Esophagus mucosa (tissue), 1 donor: Measurements from ENCODE around the gene ANXA2R. TPM values are rescaled to one million over a fixed set of nuclear protein-coding genes. Genes with fewer than 3 reads are reported as not detected.
A peak's percentile ranks its signal among the peaks of the same experiment; 100 is the strongest.
"Not testable (repeated sequence)": the region's sequence is repeated elsewhere in the genome, so short reads cannot be mapped to it uniquely, and the experiment has no call there.

Experiments used
- ATAC-seq: fragments of 200-7000 bp; cut with Tn5 transposase; one replicate; pipeline ENCODE4 v1.9.1; 2020
- total RNA-seq: library from RNA; stranded (reverse); gene quantifications from one replicate; pipeline ENCODE4 v1.2.4, GENCODE V29; 2023
- donor health status: DM: yes; HTN: yes; CAD: no.

Gene ANXA2R
- total RNA-seq, 1 donor from 2014 or later = 1.8 TPM

DNA sequence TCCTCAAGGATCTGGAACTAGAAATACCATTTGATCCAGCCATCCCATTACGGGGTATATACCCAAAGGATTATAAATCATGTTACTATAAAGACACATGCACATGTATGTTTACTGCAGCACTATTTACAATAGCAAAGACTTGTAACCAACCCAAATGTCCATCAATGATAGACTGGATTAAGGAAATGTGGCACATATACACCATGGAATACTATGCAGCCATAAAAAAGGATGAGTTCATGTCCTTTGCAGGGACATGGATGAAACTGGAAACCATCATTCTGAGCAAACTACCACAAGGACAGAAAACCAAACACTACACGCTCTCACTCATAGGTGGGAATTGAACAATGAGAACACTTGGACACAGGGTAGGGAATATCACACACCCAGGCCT is 19.9 kb upstream of the ANXA2R start:
- ATAC-seq = not testable (repeated sequence)

GRCh38 chr5:43055098-43055497 is 15.0 kb upstream of the ANXA2R start:
- not testable (repeated sequence) for ATAC-seq

GRCh38 chr5:43051684-43052083 is 11.6 kb upstream of the ANXA2R start:
- no peak for ATAC-seq

DNA sequence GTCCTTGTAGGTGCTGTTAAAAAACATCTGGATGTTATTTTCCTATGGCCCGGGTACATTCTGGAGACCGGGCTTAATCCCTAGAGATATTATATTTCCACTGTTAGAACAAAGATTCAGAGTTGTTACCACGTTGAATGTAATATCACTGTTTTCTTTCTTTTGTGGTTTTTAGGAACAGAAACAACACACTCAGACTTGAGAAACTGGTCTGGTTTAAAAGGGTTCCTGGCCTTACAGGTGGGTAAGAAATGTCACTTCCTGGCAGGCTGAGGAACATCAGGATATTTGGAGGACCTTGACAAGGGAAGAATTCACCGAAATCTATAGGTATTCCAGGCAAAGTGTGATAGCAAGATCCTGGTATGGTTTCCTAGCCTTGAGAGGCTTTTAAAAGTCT is 10.3 kb upstream of the ANXA2R start:
- no peak for ATAC-seq

DNA sequence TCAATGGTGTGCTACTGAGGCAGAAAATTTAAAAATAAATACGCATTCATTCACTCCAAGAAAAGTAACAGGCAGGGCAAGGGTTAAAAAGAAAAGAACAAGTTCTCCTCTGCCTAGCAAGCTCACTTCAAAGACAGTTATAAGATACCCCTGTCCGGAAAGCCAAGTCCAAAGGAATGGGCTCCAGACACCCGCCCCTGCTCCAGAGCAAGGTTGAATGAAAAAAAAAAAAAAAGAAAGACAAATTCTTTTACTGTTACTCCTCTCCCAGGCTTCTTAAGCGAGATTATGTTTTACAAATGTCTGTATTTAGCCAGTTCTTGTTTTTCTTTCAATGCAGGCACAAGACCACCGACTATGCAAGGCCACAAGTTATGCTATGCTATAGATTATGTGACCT is 9.1 kb upstream of the ANXA2R start:
- no peak for ATAC-seq

DNA sequence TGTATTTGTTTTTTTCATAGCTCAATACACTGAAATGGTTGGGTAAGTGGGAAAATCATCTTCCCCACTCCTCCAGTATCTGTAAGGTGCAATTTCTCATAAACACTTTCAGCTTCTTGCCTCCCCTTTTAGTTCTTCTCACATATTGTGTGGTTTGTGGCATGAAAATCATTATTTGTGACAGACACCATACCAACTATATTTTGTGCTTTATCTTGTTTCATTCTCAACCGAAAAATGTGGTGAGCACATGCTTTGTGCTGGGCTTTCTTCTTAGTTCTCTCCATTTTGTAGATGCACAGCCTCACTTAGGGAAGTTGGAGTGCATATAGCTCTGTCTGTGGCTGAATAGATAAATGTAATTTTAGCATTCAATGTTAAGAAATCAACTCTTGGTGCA is 6.4 kb upstream of the ANXA2R start:
- ATAC-seq = no peak

- ATAC-seq = no peak
Observed at GRCh38 chr5:43045236-43045635, 5.1 kb upstream of the ANXA2R start.

GRCh38 chr5:43044181-43044914 is 4.2 kb upstream of the ANXA2R start:
- no peak for ATAC-seq

- ATAC-seq = no peak
Observed at GRCh38 chr5:43043400-43043756, 3.3 kb upstream of the ANXA2R start.

- ATAC-seq = peak; percentile 51
Observed at GRCh38 chr5:43042626-43043399, 2.7 kb upstream of the ANXA2R start.

- ATAC-seq = peak; percentile 19
Observed at GRCh38 chr5:43042176-43042625, 2.1 kb upstream of the ANXA2R start.

DNA sequence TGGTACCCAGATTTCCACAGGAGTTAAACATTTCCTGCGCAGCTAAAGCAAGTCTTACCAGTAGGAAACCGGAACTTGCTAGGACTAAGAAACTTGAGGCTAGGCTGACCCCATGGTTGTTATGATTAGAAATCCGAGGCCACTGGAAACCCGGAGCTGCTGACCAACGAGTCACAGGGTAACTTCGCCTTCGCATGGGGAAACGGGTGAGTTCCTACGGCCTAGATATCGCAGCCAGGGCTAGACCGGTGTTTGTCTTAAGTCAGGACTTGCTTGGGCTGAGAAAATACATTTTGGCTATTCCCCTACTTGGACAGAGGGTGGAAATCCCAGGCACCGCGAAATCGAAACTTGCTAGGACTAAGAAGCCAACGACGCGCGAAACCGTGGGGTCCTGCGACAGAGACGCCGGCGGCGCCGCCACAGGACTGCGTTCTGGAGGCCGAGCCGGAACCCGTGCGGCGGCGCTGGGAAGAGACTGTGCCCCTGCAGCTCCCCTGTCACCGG is 1.6 kb upstream of the ANXA2R start:
- ATAC-seq = peak; percentile 40

- ATAC-seq = peak; percentile 5
Observed at GRCh38 chr5:43041110-43041668, 1.1 kb upstream of the ANXA2R start.

- peak; percentile 14 for ATAC-seq
Observed at GRCh38 chr5:43039471-43040286, 440 bp downstream of the ANXA2R start.

DNA sequence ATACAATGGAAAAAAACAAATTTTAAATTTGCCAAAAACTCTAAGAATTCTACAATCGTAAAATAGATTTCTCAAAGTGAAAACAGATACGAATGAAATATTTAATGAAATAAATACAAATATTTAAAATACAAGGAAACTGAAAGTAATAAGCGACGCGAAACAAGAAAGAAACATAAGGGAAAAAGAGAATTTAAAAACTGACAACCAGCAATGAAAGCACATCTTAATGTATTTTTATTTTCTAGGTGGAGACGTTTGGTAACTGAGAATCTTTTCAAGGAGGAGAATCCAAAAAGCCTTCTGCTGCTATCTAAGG is 1.0 kb downstream of the ANXA2R start:
- no peak for ATAC-seq

DNA sequence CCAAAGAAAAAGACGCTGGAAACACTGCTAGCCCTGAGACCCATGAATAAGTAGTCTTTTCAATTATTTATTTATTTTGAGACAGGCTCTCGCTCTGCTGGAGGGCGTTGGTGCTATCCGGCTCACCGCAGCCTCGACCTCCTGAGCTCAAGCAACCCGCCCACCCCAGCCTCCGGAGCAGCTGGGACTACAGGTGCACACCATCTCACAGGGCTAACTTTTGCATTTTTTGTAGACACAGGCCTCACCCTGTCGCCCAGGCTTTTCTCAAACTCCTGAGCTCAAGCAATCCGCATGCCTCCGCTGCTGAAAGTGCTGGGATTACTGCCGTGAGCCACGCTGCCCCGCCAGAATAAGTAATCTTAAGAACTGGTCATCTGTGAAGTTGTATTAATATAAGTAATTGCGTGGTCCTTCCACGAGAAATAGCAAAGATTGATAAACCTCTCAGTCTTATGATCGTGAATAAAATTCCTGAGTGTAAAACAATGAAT is 1.6 kb downstream of the ANXA2R start:
- ATAC-seq = no peak

DNA sequence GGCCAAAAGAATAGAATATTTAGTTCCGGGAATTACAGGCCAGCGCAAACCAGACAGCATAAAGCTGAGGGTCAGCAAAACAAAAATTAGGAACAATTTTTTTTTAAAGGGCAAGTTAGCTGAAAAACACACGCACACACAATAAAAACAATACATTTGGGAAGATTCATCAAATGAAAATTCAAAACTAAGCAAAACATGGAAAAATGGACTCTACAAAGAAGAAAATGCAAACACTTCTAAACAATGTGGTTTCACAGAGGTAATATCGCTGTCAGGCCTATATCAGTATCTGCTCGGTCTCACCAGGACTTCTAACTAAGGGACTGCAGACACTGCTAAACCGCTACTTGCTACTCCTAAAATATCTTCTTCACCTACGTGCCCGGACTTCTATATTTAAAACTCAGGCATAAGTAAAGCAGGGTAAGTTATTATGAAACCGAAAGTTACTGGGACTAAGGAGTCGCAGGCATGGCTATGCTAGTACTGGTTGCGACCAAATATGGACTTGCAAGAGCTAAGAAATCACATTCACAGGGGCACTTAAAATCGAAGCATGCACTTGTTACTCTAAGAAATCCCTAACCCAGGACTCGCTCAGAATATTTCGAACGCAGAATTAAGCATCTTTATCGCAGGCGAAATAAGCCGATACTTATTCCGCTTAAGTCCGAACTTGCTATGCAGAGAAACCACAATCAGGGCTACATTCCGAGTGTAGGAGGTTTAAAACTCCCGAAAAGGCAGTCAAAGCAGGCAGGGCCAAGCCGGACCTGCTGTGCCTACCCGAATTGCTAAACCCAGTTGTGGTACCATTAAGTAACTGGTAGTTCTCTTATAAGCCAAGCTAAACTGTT is 2.3 kb downstream of the ANXA2R start:
- no peak for ATAC-seq

GRCh38 chr5:43036856-43037635 is 3.1 kb downstream of the ANXA2R start:
- ATAC-seq = no peak

DNA sequence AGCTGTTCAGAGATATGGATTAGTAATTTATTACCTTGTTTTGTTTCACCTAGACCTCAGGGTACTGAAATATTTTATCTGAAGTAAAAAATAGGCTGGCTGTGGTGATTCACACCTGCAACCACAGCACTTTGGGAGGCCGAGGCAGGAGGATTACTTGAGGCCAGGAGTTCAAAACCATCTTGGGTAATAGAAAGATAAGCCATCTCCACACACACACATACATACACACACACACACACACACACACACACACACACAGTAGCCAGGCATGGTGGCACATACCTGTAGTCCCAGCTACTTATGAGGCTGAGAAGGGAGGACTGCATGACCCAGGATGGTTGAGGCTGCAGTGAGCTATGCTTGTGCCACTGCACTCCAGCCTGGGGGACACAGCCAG is 3.7 kb downstream of the ANXA2R start:
- no peak for ATAC-seq

DNA sequence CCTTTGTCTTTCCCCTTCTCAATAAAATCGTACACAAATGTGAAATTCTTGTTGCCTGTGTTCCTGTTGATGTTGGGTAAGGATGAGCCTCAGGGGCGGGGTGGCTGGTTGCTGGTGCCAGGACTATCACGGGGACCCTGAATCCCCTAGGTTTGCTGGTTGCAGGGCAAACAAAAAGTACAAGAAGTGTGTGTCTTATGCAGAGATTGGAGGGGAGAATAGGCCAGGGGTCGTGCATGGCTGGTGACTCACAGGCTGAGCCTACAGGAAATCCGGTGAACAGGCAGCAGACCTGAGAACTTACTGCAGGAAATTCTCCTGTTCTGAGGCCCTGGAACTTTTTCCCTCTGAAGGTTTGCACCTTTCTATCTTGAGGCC is 5.5 kb downstream of the ANXA2R start:
- ATAC-seq = no peak
